T-helper 2 cell (primary cell): ENCODE measurements around the gene MSGN1.
A peak's percentile ranks its signal among the peaks of the same experiment; 100 is the strongest.

Source experiments
- DNase-seq, 5 experiments: peaks; one replicate each; pipeline versions ENCODE4 v3.0.0 to v3.0.0-alpha.2; 2012 to 2022

MSGN1 gene

DNA sequence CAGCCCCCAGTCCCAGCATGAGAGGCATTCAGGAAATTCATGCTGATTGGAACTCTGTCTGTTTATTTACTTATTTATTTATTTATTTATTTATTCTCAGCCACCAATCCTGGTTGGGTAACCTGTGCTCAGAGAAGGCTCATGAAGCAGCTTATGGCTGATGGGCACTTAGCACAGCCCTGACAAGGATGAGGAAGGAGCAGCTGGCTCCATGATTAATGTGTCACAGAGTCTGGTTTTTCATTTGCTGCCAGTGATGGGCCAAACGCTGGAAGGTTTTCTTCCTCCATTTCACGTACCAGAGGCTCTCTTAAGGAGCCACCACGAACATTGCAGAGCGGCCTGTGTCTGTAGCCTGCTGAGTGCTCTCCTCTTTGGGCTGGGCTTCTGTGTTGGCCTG lies 33.9 kb downstream of the MSGN1 start:
- no peak for DNase-seq

DNA sequence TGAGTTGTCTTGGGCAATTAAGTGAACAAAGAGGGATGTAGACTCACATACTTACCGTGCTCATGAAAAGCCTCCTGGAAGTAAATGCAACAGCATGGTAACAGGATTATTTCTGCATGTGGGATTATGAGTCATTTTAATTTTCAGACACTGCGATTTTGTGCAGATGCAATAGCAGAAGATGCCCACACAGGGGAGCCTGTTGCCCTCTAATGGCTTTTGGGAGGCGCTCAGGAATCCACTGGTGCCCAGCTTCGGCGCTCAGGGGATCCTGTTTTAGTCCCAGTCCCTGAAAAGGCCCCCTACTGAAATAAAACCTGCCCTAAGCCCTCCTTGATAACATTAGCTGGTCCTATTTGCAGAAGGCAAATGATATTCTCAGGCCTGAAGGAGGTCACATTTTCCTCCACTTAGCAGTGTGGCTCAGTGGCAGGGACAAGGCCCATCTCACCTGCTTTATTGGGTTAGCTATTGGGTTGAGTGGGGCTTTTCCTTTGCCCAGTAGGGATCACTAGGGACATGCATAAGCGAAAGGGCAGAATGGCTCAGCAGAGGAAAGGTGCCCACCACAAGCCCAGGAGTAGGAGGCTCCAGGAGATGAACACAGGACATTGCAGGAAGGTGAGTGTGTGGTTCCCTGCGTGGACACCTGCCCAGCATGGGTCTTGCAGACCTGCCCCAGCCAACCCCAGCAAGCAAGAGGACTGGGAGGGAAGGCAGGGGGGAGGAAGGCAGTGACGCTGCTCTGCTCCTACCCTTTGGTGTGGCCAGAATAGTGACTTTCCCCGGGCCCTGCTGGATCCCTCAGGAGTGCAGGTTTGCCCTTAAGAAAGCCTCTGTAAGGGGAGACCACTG lies 35.7 kb downstream of the MSGN1 start:
- peak in 1 of 5 experiments; percentile 24 for DNase-seq

DNA sequence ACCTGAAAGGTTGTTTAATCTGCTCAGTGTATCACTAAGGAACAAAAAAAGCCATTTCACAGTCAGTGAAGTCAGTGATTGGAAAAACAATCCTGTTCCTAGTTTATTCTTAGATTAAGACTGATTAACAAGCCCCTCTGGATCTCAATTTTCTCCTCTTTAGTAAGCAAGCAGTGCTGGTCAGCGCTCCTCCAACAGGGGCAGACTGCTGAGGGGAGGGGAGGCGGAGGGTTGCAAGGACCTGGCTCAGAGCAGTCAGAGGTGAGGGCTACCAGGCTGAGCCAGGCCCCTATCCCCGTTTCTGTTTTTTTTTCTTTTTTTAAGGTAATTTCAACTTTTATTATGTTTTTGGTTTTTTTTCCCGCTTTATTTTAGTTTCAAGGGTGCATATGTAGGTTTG lies 37.5 kb downstream of the MSGN1 start:
- no peak for DNase-seq

DNA sequence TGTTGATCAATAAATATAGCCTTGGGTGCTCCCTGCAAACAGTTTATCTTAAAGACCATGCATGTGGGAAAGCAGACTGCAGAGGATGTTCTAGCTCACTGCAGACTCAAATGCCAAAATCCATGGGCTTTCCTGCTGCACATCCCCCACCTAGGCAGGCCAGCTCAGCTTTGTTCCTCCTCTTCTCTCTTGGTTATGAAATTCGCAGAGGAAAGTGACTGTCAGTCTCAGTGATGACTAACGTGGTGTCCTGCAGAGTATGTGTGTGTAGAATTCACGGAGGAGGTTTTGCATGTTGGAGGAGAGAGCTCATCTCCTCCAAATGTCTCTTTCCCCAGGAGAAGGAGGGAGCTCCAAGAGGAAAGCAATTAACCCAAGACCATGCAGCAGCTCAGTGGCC lies 40.8 kb downstream of the MSGN1 start:
- DNase-seq, result no peak

DNA sequence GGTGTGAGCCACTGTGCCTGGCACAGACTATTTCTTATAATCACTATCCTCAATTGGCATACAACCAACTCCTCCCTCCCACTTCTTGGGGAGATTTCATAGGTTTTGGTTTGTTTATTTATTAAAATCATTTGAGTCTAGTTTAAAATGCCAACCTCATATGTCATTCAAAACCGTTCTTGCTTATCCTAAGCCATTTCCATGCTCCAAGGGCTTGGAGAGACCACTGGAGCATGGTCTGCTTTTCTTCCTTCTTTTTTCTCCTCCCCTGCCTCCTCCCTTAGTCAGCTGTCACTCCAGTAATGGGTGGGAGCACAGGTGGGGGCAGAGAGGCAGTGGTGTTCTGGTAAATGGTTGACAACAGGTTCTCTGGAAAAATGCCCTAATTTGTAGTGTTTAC lies 41.8 kb downstream of the MSGN1 start:
- no peak for DNase-seq

DNA sequence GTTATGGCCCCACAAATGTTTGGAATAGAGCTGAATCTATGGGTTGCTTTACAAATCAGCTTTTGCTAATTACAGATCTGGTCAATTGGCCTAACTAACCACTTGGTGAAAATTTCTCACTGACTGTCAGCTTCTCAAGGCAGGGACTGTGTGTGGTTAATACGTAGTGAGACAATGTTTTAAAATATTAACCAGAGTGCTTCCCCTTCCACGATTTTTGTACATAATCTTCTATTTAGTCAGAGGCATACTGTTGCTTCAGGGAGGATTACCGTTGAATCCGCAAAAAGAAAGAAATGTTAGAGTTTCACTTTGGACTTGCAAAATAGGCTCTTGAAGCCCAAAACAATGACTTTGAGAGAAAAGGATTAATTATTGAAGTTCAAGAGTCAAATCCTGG lies 47.3 kb downstream of the MSGN1 start:
- DNase-seq, result no peak

DNA sequence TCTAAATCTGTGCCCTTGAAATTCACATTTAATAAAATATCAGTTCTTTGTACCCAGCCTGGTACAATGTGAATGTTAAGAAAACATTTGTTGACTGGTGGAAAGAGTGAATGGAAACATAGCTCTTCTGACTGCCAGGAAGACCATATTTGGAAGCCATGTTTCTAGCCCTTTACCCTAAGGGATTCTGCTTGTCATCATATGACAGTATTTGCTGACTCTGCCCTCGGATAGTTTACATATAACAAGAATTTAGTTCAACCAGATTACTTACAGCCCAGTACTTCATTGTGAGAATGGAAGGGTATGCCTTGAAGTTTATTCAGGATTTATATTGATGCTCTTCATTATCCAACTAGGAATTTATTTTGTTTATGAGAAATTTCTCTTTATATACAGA lies 48.4 kb downstream of the MSGN1 start:
- DNase-seq, result no peak

DNA sequence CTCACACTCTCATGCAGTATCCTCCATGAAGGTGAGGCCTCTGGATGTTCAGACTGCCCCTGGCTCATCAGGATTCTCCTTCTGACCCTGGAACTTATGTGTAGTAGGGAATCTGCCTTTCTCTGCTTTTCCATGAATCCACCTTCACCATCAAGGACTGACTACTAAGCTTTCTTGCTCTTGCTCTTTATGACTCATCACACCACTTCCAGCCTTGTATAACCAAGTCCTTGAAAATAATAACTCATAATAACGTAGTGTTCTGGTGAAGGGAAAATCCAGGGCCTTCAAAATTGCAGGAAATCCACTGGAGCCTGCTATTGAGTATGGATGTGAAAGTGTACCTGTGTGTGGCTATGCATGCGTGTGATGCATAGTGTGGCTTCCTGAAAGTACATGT lies 50.9 kb downstream of the MSGN1 start:
- DNase-seq, result no peak
